ENCODE measurements around the gene ZNF490. TPM values are rescaled to one million over a fixed set of nuclear protein-coding genes. Genes with fewer than 3 reads are reported as not detected.

The ZNF490 gene
- total RNA-seq, 2 donors from 2014 or later = 6.2 to 7.5 TPM

GRCh38 chr19:12596927-12597548 is 13.6 kb downstream of the ZNF490 start:
- H3K4me1 ChIP-seq = no peaks in the 10 kb centered on the region
- H3K4me3 ChIP-seq = no peak overlapping the region
- no peak for DNase-seq
- H3K27me3 ChIP-seq = no peaks in the 10 kb centered on the region
- H3K27ac ChIP-seq = no peak overlapping the region
- TF ChIP-seq CTCF (IDR thresholded peaks at IDR 0.05) = no peak
- no peak overlapping the region for H3K9ac ChIP-seq (ENCODE audit: low read depth in 2 of 2, low read length in 2 of 2)
- intact Hi-C loops (cut with DNase I) = no loop called here
- H3K36me3 ChIP-seq = no peaks in the 10 kb centered on the region
- H3K9me3 ChIP-seq = no peaks in the 10 kb centered on the region

- Histone ChIP-seq H3K4me3 (no peak overlapping the region), H3K36me3 (no peaks in the 10 kb centered on the region), H3K9me3 (no peaks in the 10 kb centered on the region), H3K4me1 (no peaks in the 10 kb centered on the region), H3K9ac (ENCODE audit: low read depth in 2 of 2, low read length in 2 of 2) (no peak overlapping the region), H3K27me3 (no peaks in the 10 kb centered on the region), H3K27ac (no peak overlapping the region)
- no peak for DNase-seq
- intact Hi-C loops (cut with DNase I) = no loop called here
- TF ChIP-seq CTCF (IDR thresholded peaks at IDR 0.05) = no peak
Measured at GRCh38 chr19:12596485-12596884, 14.1 kb downstream of the ZNF490 start.

GRCh38 chr19:12581100-12581499 is 29.5 kb downstream of the ZNF490 start:
- H3K4me1 ChIP-seq = no peaks in the 10 kb centered on the region
- H3K36me3 ChIP-seq = peaks cover 24% of the 10 kb centered on the region
- DNase-seq = no peak

GRCh38 chr19:12580180-12580694 is 30.4 kb downstream of the ZNF490 start:
- no peak overlapping the region for H3K9ac ChIP-seq (ENCODE audit: low read depth in 2 of 2, low read length in 2 of 2)
- DNase-seq = no peak
- no peaks in the 10 kb centered on the region for H3K4me1 ChIP-seq
- no peak for TF ChIP-seq CTCF (IDR thresholded peaks at IDR 0.05)
- no peak overlapping the region for H3K27ac ChIP-seq
- intact Hi-C loops (cut with DNase I) = no loop called here
- no peak overlapping the region for H3K4me3 ChIP-seq
- H3K27me3 ChIP-seq = no peaks in the 10 kb centered on the region
- peaks cover 3% of the 10 kb centered on the region for H3K9me3 ChIP-seq
- peaks cover 24% of the 10 kb centered on the region for H3K36me3 ChIP-seq

More at GRCh38 chr19:12581100-12581499, 29.5 kb downstream of the ZNF490 start:
- no peak overlapping the region for H3K9ac ChIP-seq (ENCODE audit: low read depth in 2 of 2, low read length in 2 of 2)
- intact Hi-C loops (cut with DNase I) = no loop called here
- no peak overlapping the region for H3K27ac ChIP-seq
- peaks cover 3% of the 10 kb centered on the region for H3K9me3 ChIP-seq
- no peaks in the 10 kb centered on the region for H3K27me3 ChIP-seq
- TF ChIP-seq CTCF (IDR thresholded peaks at IDR 0.05) = no peak
- H3K4me3 ChIP-seq = no peak overlapping the region

GRCh38 chr19:12578641-12579040 is 32.0 kb downstream of the ZNF490 start:
- peaks cover 24% of the 10 kb centered on the region for H3K36me3 ChIP-seq
- intact Hi-C loops (cut with DNase I) = no loop called here
- H3K4me1 ChIP-seq = no peaks in the 10 kb centered on the region
- no peak overlapping the region for H3K27ac ChIP-seq
- H3K4me3 ChIP-seq = no peak overlapping the region
- TF ChIP-seq CTCF (IDR thresholded peaks at IDR 0.05) = no peak
- H3K9me3 ChIP-seq = peaks cover 3% of the 10 kb centered on the region
- no peak overlapping the region for H3K9ac ChIP-seq (ENCODE audit: low read depth in 2 of 2, low read length in 2 of 2)
- H3K27me3 ChIP-seq = no peaks in the 10 kb centered on the region
- no peak for DNase-seq
